Esophagus squamous epithelium (tissue), 5 donors: ENCODE results near the gene KRT1. TPM values are rescaled to one million over a fixed set of nuclear protein-coding genes. Genes with fewer than 3 reads are reported as not detected.

Source experiments
- DNase-seq: peaks from one replicate; lab custom pipeline; 2025; lab: John Stamatoyannopoulos, UW
- H3K27ac ChIP-seq, 4 donors: fragments of 200-600 bp; sonication (generic); one replicate each; pipeline ENCODE4 v1.5.1; 2016 to 2019; ENCODE audit warnings: mild to moderate bottlenecking in 1 of 4
- H3K27me3 ChIP-seq, 4 donors: fragments of 200-600 bp; sonication (generic); 1 replicate in 3 of 4; 2 replicates in 1 of 4; pipeline versions ENCODE4 v1.5.1 to v1.6.0; 2017 to 2021; ENCODE audit warnings: antibody characterized with exemption in 1 of 4
- H3K36me3 ChIP-seq, 3 donors: fragments of 200-600 bp; sonication (generic); one replicate each; pipeline ENCODE4 v1.5.1; 2016 to 2019
- H3K4me1 ChIP-seq, 3 donors: fragments of 200-600 bp; sonication (generic); one replicate each; pipeline ENCODE4 v1.5.1; 2017 to 2019
- H3K4me3 ChIP-seq, 4 donors: fragments of 200-600 bp; sonication (generic); 1 replicate in 3 of 4; 2 replicates in 1 of 4; pipeline ENCODE4 v1.5.1; 2016 to 2019; ENCODE audit warnings: mild to moderate bottlenecking in 2 of 4, moderate library complexity in 1 of 4
- H3K9me3 ChIP-seq, 3 donors: fragments of 200-600 bp; sonication (generic); one replicate each; pipeline ENCODE4 v1.5.1; 2016 to 2019
- POLR2A ChIP-seq, 4 donors: fragments of 450-650 bp; IDR thresholded peaks; one replicate each; pipeline ENCODE4 v1.6.1; 2017; ENCODE audit warnings: antibody characterized with exemption in 4 of 4, mild to moderate bottlenecking in 4 of 4, moderate library complexity in 3 of 4
- WGBS, 2 donors: methylation state at CpG; one replicate each; pipeline ENCODE4 v1.1.5; 2018; 5-methylcytosine and 5-hydroxymethylcytosine counted together
- intact Hi-C: fragments of 100-400 bp; cut with DNase I; formaldehyde crosslinking; loops from one replicate; pipeline ENCODE4 v1.15.0; 2022
- total RNA-seq, 4 donors: library from RNA; depleted of rRNA; stranded (reverse); fragments of >200 nt; gene quantifications; one replicate each; pipeline ENCODE4 v1.1.0, GENCODE V29; 2016
- TF ChIP-seq, protein P1 (sequence below), 6 experiments: fragments of 450-650 bp in 4 of 6; fragments of 200-600 bp in 2 of 6; sonication (generic) in 2 of 6; IDR thresholded peaks; one replicate each; pipeline ENCODE4 v1.5.1; 2016 to 2019; ENCODE audit warnings: antibody characterized with exemption in 6 of 6, mild to moderate bottlenecking in 4 of 6, moderate library complexity in 4 of 6
- donor health status: DM: yes; HTN: yes; CAD: no.

Gene KRT1
- total RNA-seq, 4 donors from 2014 or later, result 0.19 to 43.7 (median 2.4) TPM

DNA sequence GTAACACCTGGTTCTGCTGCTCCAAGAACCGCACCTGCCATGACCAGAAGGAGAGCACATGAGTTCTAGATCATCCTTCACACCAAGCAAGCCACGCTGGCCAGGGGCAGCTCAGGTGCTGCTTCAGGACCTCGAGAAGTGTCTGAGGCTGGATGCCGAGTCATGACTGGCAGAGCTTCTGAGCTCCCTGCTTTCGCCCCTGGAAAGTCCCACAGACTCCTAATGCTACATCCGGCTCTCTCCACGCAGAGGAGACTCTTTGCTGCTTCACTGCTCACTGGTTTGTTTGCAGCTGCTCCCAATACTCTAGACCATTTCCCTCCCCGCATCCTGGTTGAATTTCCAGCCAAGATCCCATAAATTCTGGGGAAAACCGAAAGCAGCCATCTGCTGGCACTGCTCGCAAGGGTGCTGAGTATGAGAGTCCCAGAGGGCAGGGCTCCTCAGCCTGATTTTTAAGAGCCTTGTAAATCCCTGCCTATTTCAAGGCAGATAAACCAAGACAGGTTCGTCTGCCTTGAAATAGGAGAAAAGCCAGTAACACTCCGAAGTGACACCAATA is 29.6 kb downstream of the KRT1 start:
- no peak for DNase-seq
- peaks cover 0 to 11% (median 0%) of the 10 kb centered on the region in 4 donors for H3K27me3 ChIP-seq
- H3K36me3 ChIP-seq, result no peaks in the 10 kb centered on the region
- no peaks in the 10 kb centered on the region for H3K9me3 ChIP-seq
- TF ChIP-seq POLR2A (IDR thresholded peaks at IDR 0.05), result no peak
- H3K4me1 ChIP-seq, result peaks cover 0 to 28% (median 4%) of the 10 kb centered on the region in 3 donors
- no peak overlapping the region for H3K27ac ChIP-seq
- intact Hi-C loops, result no loop called here
- WGBS, 2 donors, result 31 to 39% methylated on average over 9 to 11 of the region's 12 CpGs
- peak overlapping the region in 1 of 4 donors; percentile 2 for H3K4me3 ChIP-seq

DNA sequence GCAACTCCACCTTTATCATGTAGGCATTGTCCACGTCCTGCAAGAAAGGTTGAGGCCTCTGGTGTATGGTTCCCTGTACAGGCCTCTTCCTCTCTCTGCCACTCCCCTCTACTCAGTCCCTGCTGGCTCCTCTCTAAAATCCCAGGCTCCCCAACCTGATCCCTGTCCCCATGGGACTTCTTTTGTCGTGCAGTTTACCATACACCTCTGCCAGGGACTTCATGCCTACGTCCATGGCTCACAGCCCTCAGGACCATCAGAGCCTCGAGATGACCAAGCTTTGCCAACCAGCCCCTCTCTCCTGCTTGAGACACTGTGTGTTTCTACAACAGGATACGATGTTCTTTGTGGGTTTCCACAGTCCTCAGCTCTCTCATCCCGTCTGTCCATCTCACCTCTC is 31.1 kb downstream of the KRT1 start:
- no peak for TF ChIP-seq POLR2A (IDR thresholded peaks at IDR 0.05)
- TF ChIP-seq, protein P1, sequence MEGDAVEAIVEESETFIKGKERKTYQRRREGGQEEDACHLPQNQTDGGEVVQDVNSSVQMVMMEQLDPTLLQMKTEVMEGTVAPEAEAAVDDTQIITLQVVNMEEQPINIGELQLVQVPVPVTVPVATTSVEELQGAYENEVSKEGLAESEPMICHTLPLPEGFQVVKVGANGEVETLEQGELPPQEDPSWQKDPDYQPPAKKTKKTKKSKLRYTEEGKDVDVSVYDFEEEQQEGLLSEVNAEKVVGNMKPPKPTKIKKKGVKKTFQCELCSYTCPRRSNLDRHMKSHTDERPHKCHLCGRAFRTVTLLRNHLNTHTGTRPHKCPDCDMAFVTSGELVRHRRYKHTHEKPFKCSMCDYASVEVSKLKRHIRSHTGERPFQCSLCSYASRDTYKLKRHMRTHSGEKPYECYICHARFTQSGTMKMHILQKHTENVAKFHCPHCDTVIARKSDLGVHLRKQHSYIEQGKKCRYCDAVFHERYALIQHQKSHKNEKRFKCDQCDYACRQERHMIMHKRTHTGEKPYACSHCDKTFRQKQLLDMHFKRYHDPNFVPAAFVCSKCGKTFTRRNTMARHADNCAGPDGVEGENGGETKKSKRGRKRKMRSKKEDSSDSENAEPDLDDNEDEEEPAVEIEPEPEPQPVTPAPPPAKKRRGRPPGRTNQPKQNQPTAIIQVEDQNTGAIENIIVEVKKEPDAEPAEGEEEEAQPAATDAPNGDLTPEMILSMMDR (IDR thresholded peaks at IDR 0.05), result no peak
- WGBS, 2 donors, result 70 to 80% methylated on average over 6 of the region's 6 CpGs
- no peak overlapping the region for H3K27ac ChIP-seq

DNA sequence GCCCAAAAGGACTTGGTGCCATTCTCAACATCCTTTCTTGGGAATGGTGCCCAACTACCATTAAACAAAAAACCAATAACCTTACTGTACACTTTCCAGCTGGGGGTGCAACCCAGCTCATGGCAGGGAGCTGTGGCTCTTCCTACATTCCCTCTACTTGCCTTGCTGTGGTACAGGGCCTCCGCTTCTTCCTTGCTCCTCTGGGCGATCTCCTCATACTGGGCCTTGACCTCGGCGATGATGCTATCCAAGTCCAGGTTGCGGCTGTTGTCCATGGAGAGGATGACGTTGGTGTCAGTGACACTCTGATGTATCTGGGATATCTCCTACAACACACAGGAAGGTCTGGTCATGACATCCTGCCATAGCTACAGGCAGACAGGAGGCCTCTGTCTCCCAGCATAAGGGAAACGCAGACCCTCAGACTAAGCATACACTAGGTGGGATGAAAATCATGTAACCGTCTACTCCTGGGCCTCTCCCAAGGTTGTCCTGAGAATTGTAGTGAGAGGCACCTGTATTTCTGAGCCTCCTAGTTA is 32.1 kb downstream of the KRT1 start:
- TF ChIP-seq, protein P1 (IDR thresholded peaks at IDR 0.05), result no peak
- no peak for TF ChIP-seq POLR2A (IDR thresholded peaks at IDR 0.05)
- H3K27me3 ChIP-seq, result peaks cover 0 to 5% (median 0%) of the 10 kb centered on the region in 4 donors
- no peaks in the 10 kb centered on the region for H3K9me3 ChIP-seq
- DNase-seq, result no peak
- intact Hi-C loops, result no loop called here
- H3K4me1 ChIP-seq, result peaks cover 0 to 20% (median 4%) of the 10 kb centered on the region in 3 donors
- 91 to 95% methylated on average over 3 to 6 of the region's 8 CpGs for WGBS, 2 donors
- H3K27ac ChIP-seq, result no peak overlapping the region
- no peaks in the 10 kb centered on the region for H3K36me3 ChIP-seq
- H3K4me3 ChIP-seq, result no peak overlapping the region

More for the DNA sequence above, 31.1 kb downstream of the KRT1 start:
- peaks cover 0 to 3% (median 0%) of the 10 kb centered on the region in 4 donors for H3K27me3 ChIP-seq
- peaks cover 0 to 20% (median 4%) of the 10 kb centered on the region in 3 donors for H3K4me1 ChIP-seq
- no peak overlapping the region for H3K4me3 ChIP-seq
- no peaks in the 10 kb centered on the region for H3K9me3 ChIP-seq
- no peaks in the 10 kb centered on the region for H3K36me3 ChIP-seq
- intact Hi-C loops, result no loop called here
- DNase-seq, result no peak

DNA sequence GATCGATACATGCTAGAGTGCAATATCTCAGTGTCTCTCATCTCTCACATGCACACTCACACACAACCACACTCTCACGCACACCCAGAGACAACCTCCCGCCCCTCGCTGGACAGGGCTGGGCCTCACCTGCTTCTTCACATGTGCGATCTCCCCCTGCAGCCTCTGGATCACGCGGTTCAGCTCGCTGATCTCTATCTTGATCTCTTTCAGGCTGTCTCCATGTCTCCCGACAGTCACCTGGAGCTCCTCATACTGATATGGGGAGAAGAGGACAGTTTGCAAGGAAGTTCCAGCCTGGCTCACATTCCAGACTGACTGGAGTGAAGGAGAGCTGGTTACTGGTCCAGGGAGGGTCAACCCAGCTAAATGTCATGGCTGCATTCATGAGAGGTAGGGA is 32.6 kb downstream of the KRT1 start:
- H3K9me3 ChIP-seq, result no peaks in the 10 kb centered on the region
- 90 to 94% methylated on average over 8 to 9 of the region's 9 CpGs for WGBS, 2 donors
- no peak overlapping the region for H3K27ac ChIP-seq
- peaks cover 0 to 6% (median 0%) of the 10 kb centered on the region in 4 donors for H3K27me3 ChIP-seq
- no peak overlapping the region for H3K4me3 ChIP-seq
- DNase-seq, result no peak
- TF ChIP-seq, protein P1 (IDR thresholded peaks at IDR 0.05), result no peak
- TF ChIP-seq POLR2A (IDR thresholded peaks at IDR 0.05), result no peak
- no peaks in the 10 kb centered on the region for H3K36me3 ChIP-seq
- H3K4me1 ChIP-seq, result peaks cover 0 to 20% (median 4%) of the 10 kb centered on the region in 3 donors
- intact Hi-C loops, result no loop called here

DNA sequence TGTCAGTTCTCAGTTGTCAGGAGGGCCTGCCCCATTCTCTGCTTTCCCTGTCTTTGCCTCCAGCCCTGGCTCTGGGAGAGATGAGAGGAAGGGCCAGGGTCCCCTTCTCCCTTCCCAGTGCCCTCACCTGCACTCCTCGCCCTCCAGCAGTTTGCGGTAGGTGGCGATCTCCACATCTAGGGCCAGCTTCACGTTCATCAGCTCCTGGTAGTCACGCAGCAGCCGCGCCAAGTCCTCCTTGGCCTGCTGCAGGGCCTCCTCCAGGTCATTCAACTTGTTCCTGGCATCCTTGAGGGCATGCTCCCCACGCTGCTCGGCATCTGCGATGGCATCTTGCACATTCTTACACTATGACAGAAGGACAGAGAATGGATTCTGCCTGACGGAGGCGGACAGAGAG is 33.6 kb downstream of the KRT1 start:
- DNase-seq, result no peak
- Histone ChIP-seq H3K9me3 (no peaks in the 10 kb centered on the region), H3K36me3 (no peaks in the 10 kb centered on the region), H3K27me3 (peaks cover 0 to 14% (median 0%) of the 10 kb centered on the region in 4 donors), H3K4me1 (peaks cover 0 to 20% (median 4%) of the 10 kb centered on the region in 3 donors), H3K27ac (no peak overlapping the region), H3K4me3 (no peak overlapping the region)
- intact Hi-C loops, result no loop called here
- 85 to 91% methylated on average over 9 to 12 of the region's 12 CpGs for WGBS, 2 donors
- no peak for TF ChIP-seq POLR2A (IDR thresholded peaks at IDR 0.05)
- TF ChIP-seq, protein P1 (IDR thresholded peaks at IDR 0.05), result no peak
